ENCODE results near the gene APC2. TPM values are rescaled to one million over a fixed set of nuclear protein-coding genes. Genes with fewer than 3 reads are reported as not detected.

The APC2 gene
- polyA plus RNA-seq, 1 donor from 2014 or later: 50.5 TPM

DNA sequence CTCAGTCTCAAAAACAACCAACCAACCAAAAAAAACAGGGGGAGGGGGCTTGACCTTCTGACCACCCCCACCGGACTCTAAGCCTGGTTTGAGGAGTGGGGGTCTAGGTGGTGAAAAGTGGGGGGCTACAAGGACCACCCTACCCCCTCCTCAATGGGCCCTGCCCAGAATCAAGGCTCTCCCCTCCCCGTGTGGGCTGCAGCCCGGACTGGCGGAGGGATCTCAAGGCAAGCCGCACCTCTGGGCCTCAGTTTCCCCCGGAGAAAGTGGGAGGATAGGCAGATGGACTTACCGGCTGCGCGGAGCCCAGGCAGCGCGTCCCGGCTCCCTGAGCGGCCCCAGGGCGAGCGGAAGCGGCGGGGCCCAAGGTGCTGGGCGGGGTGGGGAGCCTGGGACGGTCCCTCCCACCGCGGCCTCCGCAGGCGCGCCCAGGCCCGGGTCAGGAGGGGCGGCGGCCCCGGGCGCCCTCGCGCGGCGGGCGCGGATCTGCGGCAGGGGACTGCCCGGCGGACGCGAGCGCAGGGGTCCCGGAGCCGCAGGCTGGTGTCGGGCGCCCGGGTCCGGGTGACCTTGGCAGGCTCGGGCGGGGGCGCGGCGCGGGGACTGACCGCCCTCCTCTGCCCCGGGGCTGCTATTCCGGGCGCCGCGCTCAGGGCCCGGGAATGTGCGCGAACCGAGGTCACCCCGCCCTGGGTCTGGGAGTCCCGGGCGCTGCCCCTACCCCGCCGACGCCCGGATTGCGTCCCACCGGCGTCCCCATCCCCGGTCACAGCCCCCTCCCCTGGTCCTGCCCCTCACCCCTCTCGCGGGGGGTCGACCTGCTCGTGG lies 63.0 kb downstream of the APC2 start, which contains the start of gene ADAMTSL5:
TSS of gene ADAMTSL5 (minus strand) at position 349 of the 828 bp plus-strand sequence. CDS start 2,076 bp downstream, outside the sequence.
- Histone ChIP-seq H3K9me2 (ENCODE audit: insufficient read depth, low read length) (no peaks in the 10 kb centered on the region), H2AFZ (ENCODE audit: low read depth, low read length) (no peak within 1 kb of the TSS), H3K79me2 (replicated peaks; ENCODE audit: insufficient read depth, low read length) (no peaks in the 10 kb centered on the region), H3K36me3 (ENCODE audit: insufficient read depth, low read length) (no peaks in the 10 kb centered on the region), H4K20me1 (ENCODE audit: insufficient read depth) (no peaks in the 10 kb centered on the region), H3K27ac (ENCODE audit: low read length) (no peak within 1 kb of the TSS), H3F3A (ENCODE audit: insufficient read depth, low read length, poor library complexity, severe bottlenecking) (no peaks in the 10 kb centered on the region), H3K27me3 (ENCODE audit: insufficient read depth, low read depth, low read length) (peaks cover 22% of the 10 kb centered on the region), H3K4me3 (ENCODE audit: low read length) (no peak within 1 kb of the TSS), H3K9ac (ENCODE audit: low read length) (no peak within 1 kb of the TSS), H3K4me2 (ENCODE audit: low read length) (no peak within 1 kb of the TSS), H3K9me3 (ENCODE audit: low read length) (no peaks in the 10 kb centered on the region)
- no peak for TF ChIP-seq POLR2AphosphoS5 (IDR thresholded peaks at IDR 0.05)
- TF ChIP-seq MXI1 (conservative IDR thresholded peaks at IDR 0.05; ENCODE audit: poor library complexity, severe bottlenecking): no peak
- TF ChIP-seq EZH2 (IDR thresholded peaks at IDR 0.05; ENCODE audit: borderline replicate concordance, insufficient read depth, low read length, poor library complexity, severe bottlenecking): no peak
- no peak for TF ChIP-seq SMC3 (conservative IDR thresholded peaks at IDR 0.05; ENCODE audit: poor library complexity)
- TF ChIP-seq EP300 (conservative IDR thresholded peaks at IDR 0.05; ENCODE audit: poor library complexity, severe bottlenecking): no peak
- TF ChIP-seq, protein P1, sequence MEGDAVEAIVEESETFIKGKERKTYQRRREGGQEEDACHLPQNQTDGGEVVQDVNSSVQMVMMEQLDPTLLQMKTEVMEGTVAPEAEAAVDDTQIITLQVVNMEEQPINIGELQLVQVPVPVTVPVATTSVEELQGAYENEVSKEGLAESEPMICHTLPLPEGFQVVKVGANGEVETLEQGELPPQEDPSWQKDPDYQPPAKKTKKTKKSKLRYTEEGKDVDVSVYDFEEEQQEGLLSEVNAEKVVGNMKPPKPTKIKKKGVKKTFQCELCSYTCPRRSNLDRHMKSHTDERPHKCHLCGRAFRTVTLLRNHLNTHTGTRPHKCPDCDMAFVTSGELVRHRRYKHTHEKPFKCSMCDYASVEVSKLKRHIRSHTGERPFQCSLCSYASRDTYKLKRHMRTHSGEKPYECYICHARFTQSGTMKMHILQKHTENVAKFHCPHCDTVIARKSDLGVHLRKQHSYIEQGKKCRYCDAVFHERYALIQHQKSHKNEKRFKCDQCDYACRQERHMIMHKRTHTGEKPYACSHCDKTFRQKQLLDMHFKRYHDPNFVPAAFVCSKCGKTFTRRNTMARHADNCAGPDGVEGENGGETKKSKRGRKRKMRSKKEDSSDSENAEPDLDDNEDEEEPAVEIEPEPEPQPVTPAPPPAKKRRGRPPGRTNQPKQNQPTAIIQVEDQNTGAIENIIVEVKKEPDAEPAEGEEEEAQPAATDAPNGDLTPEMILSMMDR (IDR thresholded peaks at IDR 0.05; ENCODE audit: poor library complexity, severe bottlenecking): no peak
- TF ChIP-seq TAF1 (IDR thresholded peaks at IDR 0.05; ENCODE audit: low read depth): no peak
- no peak for TF ChIP-seq RAD21 (conservative IDR thresholded peaks at IDR 0.05)
- TF ChIP-seq, protein P2, sequence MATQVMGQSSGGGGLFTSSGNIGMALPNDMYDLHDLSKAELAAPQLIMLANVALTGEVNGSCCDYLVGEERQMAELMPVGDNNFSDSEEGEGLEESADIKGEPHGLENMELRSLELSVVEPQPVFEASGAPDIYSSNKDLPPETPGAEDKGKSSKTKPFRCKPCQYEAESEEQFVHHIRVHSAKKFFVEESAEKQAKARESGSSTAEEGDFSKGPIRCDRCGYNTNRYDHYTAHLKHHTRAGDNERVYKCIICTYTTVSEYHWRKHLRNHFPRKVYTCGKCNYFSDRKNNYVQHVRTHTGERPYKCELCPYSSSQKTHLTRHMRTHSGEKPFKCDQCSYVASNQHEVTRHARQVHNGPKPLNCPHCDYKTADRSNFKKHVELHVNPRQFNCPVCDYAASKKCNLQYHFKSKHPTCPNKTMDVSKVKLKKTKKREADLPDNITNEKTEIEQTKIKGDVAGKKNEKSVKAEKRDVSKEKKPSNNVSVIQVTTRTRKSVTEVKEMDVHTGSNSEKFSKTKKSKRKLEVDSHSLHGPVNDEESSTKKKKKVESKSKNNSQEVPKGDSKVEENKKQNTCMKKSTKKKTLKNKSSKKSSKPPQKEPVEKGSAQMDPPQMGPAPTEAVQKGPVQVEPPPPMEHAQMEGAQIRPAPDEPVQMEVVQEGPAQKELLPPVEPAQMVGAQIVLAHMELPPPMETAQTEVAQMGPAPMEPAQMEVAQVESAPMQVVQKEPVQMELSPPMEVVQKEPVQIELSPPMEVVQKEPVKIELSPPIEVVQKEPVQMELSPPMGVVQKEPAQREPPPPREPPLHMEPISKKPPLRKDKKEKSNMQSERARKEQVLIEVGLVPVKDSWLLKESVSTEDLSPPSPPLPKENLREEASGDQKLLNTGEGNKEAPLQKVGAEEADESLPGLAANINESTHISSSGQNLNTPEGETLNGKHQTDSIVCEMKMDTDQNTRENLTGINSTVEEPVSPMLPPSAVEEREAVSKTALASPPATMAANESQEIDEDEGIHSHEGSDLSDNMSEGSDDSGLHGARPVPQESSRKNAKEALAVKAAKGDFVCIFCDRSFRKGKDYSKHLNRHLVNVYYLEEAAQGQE (IDR thresholded peaks at IDR 0.05; ENCODE audit: borderline replicate concordance): no peak

DNA sequence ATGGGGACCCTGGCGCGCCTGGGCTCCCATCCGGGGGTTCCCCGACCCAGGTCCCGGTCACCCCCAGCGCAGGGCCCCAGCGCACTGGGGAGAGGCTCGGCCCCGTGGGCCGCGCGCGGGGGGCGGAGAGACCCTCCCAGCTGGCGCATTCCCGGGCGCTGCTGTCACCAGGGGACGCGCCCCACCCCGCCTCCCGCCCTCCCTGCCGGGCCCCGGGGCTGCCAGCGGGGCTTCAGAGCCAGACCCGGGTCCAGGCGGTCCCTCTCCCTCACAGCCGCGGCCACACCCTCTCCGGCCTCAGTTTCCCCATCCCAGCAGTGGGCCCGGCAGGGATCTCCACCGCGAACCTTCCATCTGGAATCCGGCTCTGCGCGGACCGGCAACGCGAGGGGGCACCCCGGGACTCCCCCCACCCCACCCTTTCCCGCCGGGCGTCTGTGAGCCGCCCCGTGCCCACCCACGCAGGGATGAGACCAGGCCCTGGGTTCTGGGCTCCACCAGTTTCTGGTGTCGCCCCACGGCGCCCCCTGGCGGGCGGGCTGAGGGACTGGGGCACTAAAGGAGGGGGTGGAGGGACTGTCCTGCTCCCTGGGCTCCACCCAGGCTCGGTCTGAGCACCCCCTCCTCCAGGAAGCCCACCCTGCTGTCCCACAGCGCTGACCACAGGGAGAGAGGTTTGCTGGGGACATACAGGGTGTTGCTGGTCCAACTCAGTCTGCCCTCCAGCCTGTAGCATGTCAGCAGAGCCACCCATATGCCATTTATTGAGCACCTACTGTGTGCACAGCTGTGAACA lies 63.8 kb downstream of the APC2 start:
- Histone ChIP-seq H3K36me3 (ENCODE audit: insufficient read depth, low read length) (no peaks in the 10 kb centered on the region), H3K27ac (ENCODE audit: low read length) (no peak overlapping the region), H3K9ac (ENCODE audit: low read length) (no peak overlapping the region), H3K4me3 (ENCODE audit: low read length) (no peak overlapping the region), H3K4me2 (ENCODE audit: low read length) (no peak overlapping the region), H4K20me1 (ENCODE audit: insufficient read depth) (no peaks in the 10 kb centered on the region), H3K79me2 (replicated peaks; ENCODE audit: insufficient read depth, low read length) (no peaks in the 10 kb centered on the region), H3K27me3 (ENCODE audit: insufficient read depth, low read depth, low read length) (peaks cover 22% of the 10 kb centered on the region), H3K9me2 (ENCODE audit: insufficient read depth, low read length) (no peaks in the 10 kb centered on the region), H2AFZ (ENCODE audit: low read depth, low read length) (no peak overlapping the region), H3K9me3 (ENCODE audit: low read length) (no peaks in the 10 kb centered on the region), H3F3A (ENCODE audit: insufficient read depth, low read length, poor library complexity, severe bottlenecking) (no peaks in the 10 kb centered on the region)
- TF ChIP-seq TAF1 (IDR thresholded peaks at IDR 0.05; ENCODE audit: low read depth) (no peak), SMC3 (conservative IDR thresholded peaks at IDR 0.05; ENCODE audit: poor library complexity) (no peak), RAD21 (conservative IDR thresholded peaks at IDR 0.05) (no peak), POLR2AphosphoS5 (IDR thresholded peaks at IDR 0.05) (no peak), EZH2 (IDR thresholded peaks at IDR 0.05; ENCODE audit: borderline replicate concordance, insufficient read depth, low read length, poor library complexity, severe bottlenecking) (no peak), EP300 (conservative IDR thresholded peaks at IDR 0.05; ENCODE audit: poor library complexity, severe bottlenecking) (no peak), MXI1 (conservative IDR thresholded peaks at IDR 0.05; ENCODE audit: poor library complexity, severe bottlenecking) (no peak)
- TF ChIP-seq, protein P2 (IDR thresholded peaks at IDR 0.05; ENCODE audit: borderline replicate concordance): no peak
- TF ChIP-seq, protein P1 (IDR thresholded peaks at IDR 0.05; ENCODE audit: poor library complexity, severe bottlenecking): no peak

Measured in neural cell (in vitro differentiated cells).